Ishikawa (cell line): ENCODE data around the gene FAM47A.

ENCODE experiments used
- CREB1 ChIP-seq: IDR thresholded peaks from 2 replicates; pipeline ENCODE4 v1.6.1; 2012; ENCODE audit warnings: low read depth
- EP300 ChIP-seq: IDR thresholded peaks from 2 replicates; pipeline ENCODE4 v1.6.1; 2012; ENCODE audit warnings: borderline replicate concordance
- FOXM1 ChIP-seq: IDR thresholded peaks from 2 replicates; pipeline ENCODE4 v1.6.1; 2012; ENCODE audit warnings: low read depth, borderline replicate concordance
- MAX ChIP-seq: IDR thresholded peaks from 2 replicates; pipeline ENCODE4 v1.6.1; 2012
- RAD21 ChIP-seq: IDR thresholded peaks from 2 replicates; pipeline ENCODE4 v1.6.1; 2012; ENCODE audit warnings: low read depth
- REST ChIP-seq: IDR thresholded peaks from 2 replicates; pipeline ENCODE4 v1.6.1; 2012; ENCODE audit warnings: low read depth, mild to moderate bottlenecking
- TAF1 ChIP-seq: IDR thresholded peaks from 2 replicates; pipeline ENCODE4 v1.6.1; 2012; ENCODE audit warnings: low read depth, mild to moderate bottlenecking
- TCF12 ChIP-seq: IDR thresholded peaks from 2 replicates; pipeline ENCODE4 v1.6.1; 2012; ENCODE audit warnings: low read depth
- TEAD4 ChIP-seq: IDR thresholded peaks from 2 replicates; pipeline ENCODE4 v1.6.1; 2012

GRCh38 chrX:34146906-34147305 is 14.8 kb upstream of the FAM47A start:
- TF ChIP-seq RAD21, result no peak
- TF ChIP-seq TAF1, result no peak
- no peak for TF ChIP-seq REST
- no peak for TF ChIP-seq TEAD4
- no peak for TF ChIP-seq EP300
- TF ChIP-seq CREB1, result no peak
- TF ChIP-seq MAX, result no peak
- TF ChIP-seq TCF12, result no peak
- no peak for TF ChIP-seq FOXM1
